Activated T-cell treated with anti-CD3 and anti-CD28 coated beads for 24 hours (primary cell): ENCODE results near the gene CCN5.
"Not testable (repeated sequence)": the region's sequence is repeated elsewhere in the genome, so short reads cannot be mapped to it uniquely, and the experiment has no call there.

Experiments used
- DNase-seq: peaks from one replicate; pipeline ENCODE4 v3.0.0-alpha.2; 2020; ENCODE audit warnings: low read depth

CCN5 gene

DNA sequence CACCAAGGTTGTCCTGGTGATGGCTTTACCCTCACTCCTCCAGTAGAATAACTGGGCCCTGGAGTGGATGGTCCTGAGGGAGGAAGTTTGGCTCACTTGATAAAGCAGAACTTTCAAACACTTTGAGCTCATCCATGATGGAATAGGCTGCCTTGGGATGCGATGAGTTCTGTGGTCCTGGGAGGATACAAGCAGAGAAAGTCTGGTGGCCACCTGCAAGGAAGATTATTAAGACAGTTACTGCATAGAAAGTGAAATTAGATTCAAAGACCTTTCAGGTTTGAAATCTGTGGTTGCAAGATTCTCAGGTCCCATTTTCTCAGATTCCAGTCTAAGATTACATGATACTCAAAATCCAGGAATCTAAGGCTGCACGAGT is 19.9 kb upstream of the CCN5 start:
- no peak for DNase-seq

- no peak for DNase-seq
Measured at GRCh38 chr20:44695674-44696300, 19.4 kb upstream of the CCN5 start.

GRCh38 chr20:44696315-44696714 is 18.9 kb upstream of the CCN5 start:
- DNase-seq: no peak

GRCh38 chr20:44697041-44697440 is 18.1 kb upstream of the CCN5 start:
- DNase-seq: not testable (repeated sequence)

DNA sequence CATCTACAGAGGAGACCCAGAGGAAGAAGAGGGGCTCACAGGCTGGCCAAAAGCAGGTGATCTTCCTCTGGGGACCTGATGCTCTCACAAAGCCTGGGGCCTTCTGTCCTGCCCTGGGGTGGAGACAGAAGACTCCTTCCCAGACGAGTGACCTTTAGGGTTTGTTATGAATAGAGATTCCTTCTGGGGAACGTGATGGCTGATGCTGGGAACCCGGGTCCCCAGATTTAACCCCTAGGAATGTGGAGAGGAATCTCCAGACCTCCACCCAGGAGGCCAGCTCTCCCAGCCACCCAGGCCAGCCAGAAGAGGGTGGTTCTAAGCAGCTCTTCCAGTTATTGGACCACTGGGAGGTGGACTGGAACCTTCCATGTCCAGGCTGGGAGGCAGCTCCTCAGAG is 16.8 kb upstream of the CCN5 start:
- DNase-seq: no peak

- no peak for DNase-seq
Measured at GRCh38 chr20:44700306-44700705, 14.9 kb upstream of the CCN5 start.

GRCh38 chr20:44701118-44701857 is 13.9 kb upstream of the CCN5 start:
- no peak for DNase-seq

DNA sequence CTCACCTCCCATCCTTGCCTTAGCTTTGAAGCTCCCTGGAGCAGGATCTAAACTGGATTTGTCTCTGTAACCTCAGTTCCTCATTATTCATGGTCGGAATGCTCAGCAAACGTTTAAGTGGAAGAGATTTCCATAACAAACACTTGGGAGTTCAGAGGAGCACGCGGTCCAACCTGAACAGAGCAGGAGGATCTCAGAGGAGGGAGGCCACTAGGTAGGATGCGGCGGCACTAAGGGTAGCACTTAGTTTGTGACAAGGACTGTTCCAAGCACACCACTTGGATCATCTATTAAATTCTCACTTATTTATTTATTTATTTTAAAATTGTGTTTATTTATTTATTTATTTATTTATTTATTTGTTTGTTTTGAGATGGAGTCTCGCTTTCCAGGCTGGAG is 13.3 kb upstream of the CCN5 start:
- DNase-seq: no peak

DNA sequence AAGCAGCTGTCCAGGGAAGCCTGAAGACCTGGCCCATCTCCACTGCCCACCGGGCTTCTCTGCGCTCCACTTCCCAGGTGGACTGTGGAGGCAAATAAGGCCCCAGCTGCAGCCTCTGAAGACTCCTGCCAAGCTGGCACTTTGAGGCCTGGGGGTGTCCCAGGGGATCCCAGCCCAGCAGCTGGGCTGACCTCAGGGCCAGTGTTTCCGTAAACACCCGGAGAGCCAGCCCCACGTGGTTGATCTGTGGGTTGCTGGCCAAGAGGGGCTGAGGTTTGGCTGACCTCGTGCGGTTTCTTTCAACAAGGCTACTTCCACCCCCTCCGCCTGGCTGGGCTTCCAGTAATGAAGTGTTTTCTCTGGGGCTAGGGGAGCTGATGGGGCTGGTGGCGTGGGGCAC is 12.4 kb upstream of the CCN5 start:
- no peak for DNase-seq

DNA sequence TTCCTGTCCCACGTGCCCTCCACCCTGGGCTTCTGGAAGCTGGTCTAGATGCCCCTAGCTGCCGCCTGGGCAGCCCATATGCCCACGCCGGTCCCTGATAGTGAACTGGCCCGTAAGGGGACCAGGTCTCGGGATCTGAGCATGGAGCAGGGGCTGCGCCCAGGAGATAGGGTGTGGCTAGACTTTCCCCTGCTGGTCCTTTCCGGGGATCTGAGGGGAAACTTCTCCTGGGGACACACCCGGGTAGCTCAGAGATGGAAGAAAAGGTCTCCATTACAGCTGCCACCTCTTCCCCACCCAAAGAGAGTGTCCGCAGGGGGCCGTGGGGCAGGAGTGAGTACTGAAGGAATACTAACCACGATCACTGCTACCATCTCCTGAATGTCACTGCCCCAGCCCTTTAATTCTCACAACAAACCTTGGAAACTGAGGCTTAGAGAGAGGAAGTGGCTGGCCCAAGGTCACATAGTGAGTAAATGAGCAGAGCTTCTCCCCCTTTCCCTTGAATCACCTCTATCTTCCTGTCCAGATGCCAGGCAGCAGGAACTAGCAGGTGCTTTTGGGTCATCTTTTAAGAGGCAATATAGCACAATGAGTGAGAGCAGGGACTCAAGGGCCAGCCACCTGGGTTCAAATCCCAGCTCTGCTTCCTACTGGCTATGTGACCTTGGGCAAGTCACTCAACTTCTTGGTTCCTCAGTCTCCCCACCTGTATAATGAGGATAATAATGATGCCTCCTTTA is 11.8 kb upstream of the CCN5 start:
- DNase-seq: no peak

GRCh38 chr20:44703956-44704488 is 11.1 kb upstream of the CCN5 start:
- no peak for DNase-seq

DNA sequence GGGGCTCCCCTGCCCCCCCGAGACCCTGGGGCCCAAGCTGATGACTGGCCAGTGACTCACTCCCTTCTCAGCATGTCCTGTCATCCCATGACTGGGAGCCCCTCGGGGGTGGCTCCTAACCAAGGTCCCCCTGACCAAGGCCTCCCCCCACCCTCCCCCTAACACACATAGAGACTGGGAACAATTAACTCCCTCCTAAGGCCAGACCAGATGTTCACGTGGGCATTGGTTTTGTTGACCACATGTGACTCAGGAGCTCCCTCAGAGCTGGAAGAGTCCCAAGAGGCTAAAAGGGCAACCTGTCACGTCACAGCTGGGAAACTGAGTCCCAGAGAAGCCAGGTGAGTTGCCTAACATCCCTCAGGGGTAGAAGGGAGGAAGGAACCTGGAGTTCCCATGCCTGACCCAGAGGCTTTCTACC is 10.6 kb upstream of the CCN5 start:
- DNase-seq: no peak

DNA sequence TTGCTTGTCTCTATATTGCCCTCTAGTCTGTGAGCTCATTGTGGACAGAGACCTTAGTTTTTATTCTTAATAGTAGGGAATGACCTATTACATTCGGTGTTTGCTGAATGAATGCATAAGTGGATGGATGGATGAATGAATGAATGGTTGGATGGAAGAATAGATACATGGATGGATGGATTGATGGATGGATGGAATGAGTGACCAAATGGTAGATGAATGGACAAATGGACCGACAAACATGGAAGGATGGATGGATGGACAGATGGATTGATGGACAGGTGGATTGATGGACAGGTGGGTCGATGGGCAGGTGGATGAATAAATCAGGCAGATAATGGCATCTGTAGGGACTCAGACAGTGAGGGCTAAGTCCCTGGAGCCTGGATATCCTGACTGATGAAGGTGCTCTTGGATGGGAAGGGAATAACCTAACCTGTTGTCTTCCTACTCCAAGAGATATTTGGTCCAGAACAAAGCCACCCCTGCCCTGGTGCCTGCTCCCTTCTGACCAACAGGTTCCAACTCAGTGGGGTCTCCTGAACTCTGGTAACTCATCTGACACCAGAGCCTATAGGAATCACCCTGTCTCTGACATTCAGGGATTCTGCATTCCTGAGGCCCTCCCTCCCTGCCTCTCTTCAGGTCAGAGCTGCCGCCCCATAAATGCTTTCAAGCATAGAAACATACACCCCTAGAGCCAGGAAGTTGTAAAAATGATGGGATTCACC is 9.6 kb upstream of the CCN5 start:
- no peak for DNase-seq

DNA sequence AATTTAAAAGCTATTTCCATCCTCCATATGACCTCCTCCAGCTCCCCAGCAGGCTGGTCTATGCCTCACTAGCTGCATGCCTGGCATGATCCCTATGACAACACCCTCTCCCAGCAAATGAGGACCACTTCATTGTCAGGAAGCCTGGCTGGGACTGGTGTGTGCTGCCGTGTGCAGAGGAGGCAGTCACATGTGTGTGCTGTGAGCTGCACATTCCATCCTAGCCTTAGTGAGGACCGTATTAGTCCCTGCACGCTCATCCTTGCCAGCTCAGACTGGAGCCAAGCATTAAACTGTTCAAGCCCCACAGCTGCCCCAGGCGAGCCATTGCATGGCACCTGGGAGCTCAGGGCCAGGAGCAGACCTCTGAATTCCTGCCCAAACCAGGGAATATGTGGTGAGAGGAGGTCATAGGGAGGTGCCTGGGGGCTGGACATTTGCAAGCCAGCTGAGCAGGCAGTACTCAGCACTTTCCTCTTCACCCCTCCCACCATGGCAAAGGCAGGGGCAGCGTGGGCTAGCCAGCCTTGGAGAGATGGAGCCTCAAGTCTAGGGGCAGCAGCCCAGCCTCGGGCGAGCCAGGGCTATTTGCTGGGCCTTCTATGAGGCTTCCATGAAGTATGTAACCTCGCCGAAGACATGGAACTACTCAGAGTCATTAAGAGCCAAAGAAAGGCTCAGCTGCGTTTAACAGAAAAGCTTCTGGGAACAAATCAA is 8.7 kb upstream of the CCN5 start:
- DNase-seq: no peak

- no peak for DNase-seq
Measured at GRCh38 chr20:44707018-44707579, 8.1 kb upstream of the CCN5 start.

DNA sequence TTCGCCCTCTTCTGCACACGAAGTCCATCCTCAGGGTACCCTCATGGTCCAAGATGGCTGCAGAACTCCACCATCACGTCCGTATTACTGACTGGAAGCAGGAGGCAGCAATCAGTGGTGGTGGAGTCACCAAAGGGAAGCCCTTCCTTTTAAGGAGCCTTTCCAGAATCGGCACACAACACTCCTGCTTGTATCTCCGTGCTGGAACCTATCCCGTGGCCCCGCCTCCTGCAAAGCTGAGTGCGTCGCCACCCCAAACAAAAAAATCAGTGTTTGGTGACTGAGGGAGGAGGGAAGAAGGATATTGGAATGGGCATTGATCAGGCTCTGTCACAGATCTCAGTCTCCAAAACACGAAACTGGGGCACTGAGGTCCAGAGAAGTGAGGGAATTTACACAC is 5.8 kb upstream of the CCN5 start:
- no peak for DNase-seq

GRCh38 chr20:44709797-44710196 is 5.4 kb upstream of the CCN5 start:
- no peak for DNase-seq

DNA sequence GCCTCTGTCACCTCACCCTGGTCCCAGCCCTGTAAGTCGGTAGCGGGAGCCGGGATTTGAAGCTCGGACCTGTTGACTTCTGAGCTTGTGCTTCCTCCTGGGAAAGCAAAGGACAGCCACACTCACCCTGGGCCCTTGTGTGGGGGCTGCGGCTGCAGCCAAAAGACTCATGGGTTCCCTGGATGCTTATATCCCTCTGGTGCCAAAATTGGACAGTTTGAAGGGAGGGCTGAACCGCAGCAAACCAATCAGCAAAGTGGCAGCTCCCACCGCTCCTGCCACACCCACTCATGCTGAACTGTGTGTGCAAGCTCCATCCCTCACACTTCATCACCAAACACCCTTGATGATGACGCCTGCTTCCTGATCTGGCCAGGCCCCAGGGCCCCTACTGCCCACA is 3.9 kb upstream of the CCN5 start:
- no peak for DNase-seq

DNA sequence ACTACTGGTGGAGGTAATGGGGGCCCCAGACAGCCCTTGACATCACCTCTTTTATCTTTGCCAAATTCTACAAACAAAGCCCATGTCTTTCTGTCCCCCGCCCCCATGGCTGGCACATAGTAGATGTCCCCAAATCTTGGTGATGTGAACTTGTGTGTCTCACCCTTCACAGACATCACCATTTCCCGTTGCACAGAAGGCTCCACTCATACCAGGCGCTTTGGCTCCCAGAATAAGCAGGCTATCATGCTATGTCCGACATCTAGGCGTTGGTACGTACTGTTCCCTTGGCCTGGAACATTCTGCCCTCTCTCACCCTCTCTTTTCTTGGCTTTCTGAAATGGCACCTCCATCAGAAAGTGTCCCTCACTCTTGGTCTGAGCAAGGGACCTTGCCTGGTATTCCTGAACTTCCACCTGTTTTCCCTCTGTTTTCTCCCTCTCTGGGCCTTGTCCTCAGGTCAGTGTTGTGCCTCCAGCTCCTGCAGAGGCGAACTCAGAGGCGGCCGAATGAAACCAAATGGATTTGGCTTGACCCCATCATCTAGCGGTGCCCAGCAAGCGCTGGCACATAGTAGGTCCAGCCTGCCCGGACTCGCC is 968 bp upstream of the CCN5 start:
- DNase-seq: no peak

DNA sequence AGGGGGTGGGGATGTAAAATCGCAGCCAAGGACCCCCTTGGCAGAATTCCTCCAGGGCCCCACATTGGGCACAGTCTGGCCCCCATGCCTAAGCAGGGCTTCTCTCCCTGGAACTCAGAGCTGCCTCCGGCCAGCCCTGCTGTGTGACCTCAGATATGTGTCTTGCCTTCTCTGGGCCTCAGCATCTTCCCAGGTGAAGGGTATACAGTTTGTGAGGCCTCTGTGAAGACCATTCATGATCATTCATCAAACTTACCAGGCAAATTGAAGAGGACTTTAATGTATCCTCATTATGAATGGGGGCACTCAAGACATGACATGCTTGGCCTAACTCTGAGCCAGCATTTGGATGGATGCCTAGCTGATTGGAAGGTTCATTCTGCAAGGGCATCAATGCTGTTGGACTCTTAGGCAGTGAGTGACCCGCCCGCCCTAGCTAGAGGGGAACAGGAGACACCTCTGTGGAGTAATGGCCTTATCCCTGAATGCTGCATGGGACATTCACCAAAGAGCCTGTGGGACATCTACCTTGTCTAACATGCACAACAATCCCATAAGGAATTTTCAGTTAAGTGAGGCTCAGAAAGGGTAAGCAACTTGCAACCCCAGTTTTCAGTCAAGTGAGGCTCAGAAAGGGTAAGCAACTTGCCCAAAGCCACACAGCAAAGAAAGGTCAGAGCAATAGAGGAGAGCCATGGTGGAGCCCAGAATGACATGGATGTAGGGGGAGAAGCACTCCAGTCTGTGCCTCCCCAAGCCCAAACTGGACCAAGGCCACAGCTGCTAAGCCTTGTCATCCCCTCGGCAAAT is 535 bp downstream of the CCN5 start:
- DNase-seq: no peak
